ENCODE results near the gene FAXDC2.

FAXDC2 gene

DNA sequence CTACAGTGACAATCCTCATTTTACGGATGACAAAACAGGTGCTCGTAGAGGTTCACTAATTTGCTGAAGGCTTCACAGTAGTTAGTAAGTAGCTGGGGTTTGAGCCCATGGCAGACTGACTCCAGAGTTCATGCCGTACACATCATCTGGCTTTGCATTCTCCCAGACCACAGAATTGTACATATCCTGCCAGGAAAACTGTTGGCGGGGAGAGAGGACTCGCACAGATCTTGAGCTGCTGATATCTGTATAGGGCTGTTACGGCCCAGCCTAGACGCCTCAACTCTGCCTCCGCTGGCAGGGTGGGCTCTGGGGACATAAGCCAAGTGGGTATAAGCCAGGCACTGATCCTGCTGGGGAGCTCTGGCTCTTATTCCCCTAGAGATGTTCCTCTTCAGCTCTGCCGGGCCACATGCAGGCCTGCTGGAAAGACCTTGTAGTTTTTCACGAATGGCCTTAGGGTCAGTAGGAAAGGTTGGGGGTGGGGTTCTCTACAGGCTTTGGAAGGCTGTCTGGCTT, 79.0 kb downstream of the FAXDC2 start:
- TF ChIP-seq MYNN (tag by site-specific recombination; IDR thresholded peaks at IDR 0.05; ENCODE audit: borderline replicate concordance) (no peak), KLF1 (tag by site-specific recombination; IDR thresholded peaks at IDR 0.05) (no peak), ZNF600 (tag by site-specific recombination; IDR thresholded peaks at IDR 0.05) (peak; percentile 95), SALL2 (tag by site-specific recombination; IDR thresholded peaks at IDR 0.05; ENCODE audit: borderline replicate concordance) (no peak), ZNF202 (tag by site-specific recombination; IDR thresholded peaks at IDR 0.05; ENCODE audit: borderline replicate concordance) (no peak), ZNF791 (tag by site-specific recombination; IDR thresholded peaks at IDR 0.05) (no peak), ZNF133 (tag by site-specific recombination; IDR thresholded peaks at IDR 0.05) (no peak), PRDM10 (tag by site-specific recombination; IDR thresholded peaks at IDR 0.05) (peak; percentile 70), SETDB1 (IDR thresholded peaks at IDR 0.05; ENCODE audit: insufficient read length, low read length) (no peak), ZSCAN30 (tag by site-specific recombination; IDR thresholded peaks at IDR 0.05) (no peak), ZNF341 (tag by site-specific recombination; IDR thresholded peaks at IDR 0.05; ENCODE audit: low read depth) (no peak), ATF2 (tag by site-specific recombination; IDR thresholded peaks at IDR 0.05; ENCODE audit: low read depth) (no peak), ZBTB17 (tag by site-specific recombination; IDR thresholded peaks at IDR 0.05) (peak; percentile 68), HOXD13 (CRISPR knock-in tag; IDR thresholded peaks at IDR 0.05; ENCODE audit: borderline replicate concordance) (no peak), ZNF18 (tag by site-specific recombination; IDR thresholded peaks at IDR 0.05) (no peak), ZNF561 (tag by site-specific recombination; IDR thresholded peaks at IDR 0.05; ENCODE audit: borderline replicate concordance) (no peak), SP7 (tag by site-specific recombination; IDR thresholded peaks at IDR 0.05) (no peak), ZNF843 (tag by site-specific recombination; IDR thresholded peaks at IDR 0.05) (no peak), ZSCAN23 (tag by site-specific recombination; IDR thresholded peaks at IDR 0.05) (no peak), OSR2 (tag by site-specific recombination; IDR thresholded peaks at IDR 0.05) (peak; percentile 80)
- peak overlapping the region; percentile 20; the same call in 1 of the 2 replicates for H3K27ac ChIP-seq (ENCODE audit: extremely low read depth, low read depth, low read length)
- H3K4me1 ChIP-seq (ENCODE audit: control insufficient read depth, insufficient read depth, low read length): peaks cover 49% of the 10 kb centered on the region
- CTCF ChIA-PET: interaction anchor here (0.5 to 0.7 kb wide), 2 partner anchors 26 to 77 kb away, joined by 3 to 5 read pairs; no protein-coding TSS in a partner anchor
- POLR2A ChIA-PET: no interaction called here
- H3K4me3 ChIP-seq (ENCODE audit: low read depth, low read length): no peak overlapping the region
- peaks cover 0 to 3% of the 10 kb centered on the region in 2 experiments; a peak in 2 of 3 replicates for H3K36me3 ChIP-seq (ENCODE audit: control insufficient read depth in 2 of 2, insufficient read depth in 1 of 2, low read length in 2 of 2)
- no peaks in the 10 kb centered on the region for H3K9me3 ChIP-seq (ENCODE audit: control insufficient read depth, insufficient read depth, low read depth, low read length)

DNA sequence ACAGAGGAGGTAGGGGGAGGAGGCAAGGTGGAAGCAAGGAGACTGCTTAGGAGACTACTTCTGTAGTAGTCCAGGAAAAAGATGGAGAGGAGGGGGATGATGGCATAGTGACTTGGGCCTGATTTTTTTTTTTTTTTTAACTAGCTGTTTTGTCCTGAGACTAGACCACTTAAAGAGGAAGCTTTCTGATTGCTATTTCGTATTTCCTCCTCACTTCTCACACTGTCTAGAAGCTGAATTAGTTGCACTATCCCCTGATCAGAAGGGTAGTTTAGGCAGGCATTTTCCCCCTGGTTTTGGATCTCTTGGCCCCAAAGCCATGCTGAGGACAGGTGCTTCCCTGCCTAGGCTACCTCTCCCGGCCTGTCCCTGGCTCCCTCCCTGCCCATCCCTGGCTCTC, 80.3 kb downstream of the FAXDC2 start:
- ChIA-PET CTCF (no interaction called here), POLR2A (no interaction called here)
- no peaks in the 10 kb centered on the region for H3K9me3 ChIP-seq (ENCODE audit: control insufficient read depth, insufficient read depth, low read depth, low read length)
- TF ChIP-seq RBAK (tag by site-specific recombination; IDR thresholded peaks at IDR 0.05): no peak
- no peak for TF ChIP-seq AEBP2 (tag by site-specific recombination; IDR thresholded peaks at IDR 0.05; ENCODE audit: borderline replicate concordance)
- TF ChIP-seq PRDM10 (tag by site-specific recombination; IDR thresholded peaks at IDR 0.05): 0 out of 2 replicates have a peak, but pooled peaks have one; percentile 20
- no peak for TF ChIP-seq ZNF544 (tag by site-specific recombination; IDR thresholded peaks at IDR 0.05)
- no peak for TF ChIP-seq ZNF112 (tag by site-specific recombination; IDR thresholded peaks at IDR 0.05)

More for the DNA sequence above, 80.3 kb downstream of the FAXDC2 start:
- peaks cover 0 to 3% of the 10 kb centered on the region in 2 experiments; a peak in 2 of 3 replicates for H3K36me3 ChIP-seq (ENCODE audit: control insufficient read depth in 2 of 2, insufficient read depth in 1 of 2, low read length in 2 of 2)
- H3K27ac ChIP-seq (ENCODE audit: extremely low read depth, low read depth, low read length): peak overlapping the region; percentile 41
- no peak overlapping the region for H3K4me3 ChIP-seq (ENCODE audit: low read depth, low read length)
- peaks cover 48% of the 10 kb centered on the region for H3K4me1 ChIP-seq (ENCODE audit: control insufficient read depth, insufficient read depth, low read length)

Measured in HEK293 (cell line).